ENCODE measurements around the gene RMRP. TPM values are rescaled to one million over a fixed set of nuclear protein-coding genes. Genes with fewer than 3 reads are reported as not detected.

RMRP gene
- total RNA-seq, 1 donor from 2014 or later = 14,337 TPM

GRCh38 chr9:35696520-35697215 is 38.8 kb upstream of the RMRP start:
- Mint-ChIP-seq H3K27ac (ENCODE audit: unreplicated experiment) (peak overlapping the region; percentile 49), H3K4me1 (ENCODE audit: unreplicated experiment) (peaks cover 5% of the 10 kb centered on the region), H3K36me3 (ENCODE audit: unreplicated experiment) (peaks cover 15% of the 10 kb centered on the region), H3K27me3 (ENCODE audit: unreplicated experiment) (no peaks in the 10 kb centered on the region), H3K9me3 (ENCODE audit: unreplicated experiment) (no peaks in the 10 kb centered on the region), H3K4me3 (ENCODE audit: unreplicated experiment) (no peak overlapping the region)
- TF ChIP-seq CTCF (IDR thresholded peaks at IDR 0.05) = peak; percentile 84
- DNase-seq (ENCODE audit: extremely low spot score, unreplicated experiment) = no peak

DNA sequence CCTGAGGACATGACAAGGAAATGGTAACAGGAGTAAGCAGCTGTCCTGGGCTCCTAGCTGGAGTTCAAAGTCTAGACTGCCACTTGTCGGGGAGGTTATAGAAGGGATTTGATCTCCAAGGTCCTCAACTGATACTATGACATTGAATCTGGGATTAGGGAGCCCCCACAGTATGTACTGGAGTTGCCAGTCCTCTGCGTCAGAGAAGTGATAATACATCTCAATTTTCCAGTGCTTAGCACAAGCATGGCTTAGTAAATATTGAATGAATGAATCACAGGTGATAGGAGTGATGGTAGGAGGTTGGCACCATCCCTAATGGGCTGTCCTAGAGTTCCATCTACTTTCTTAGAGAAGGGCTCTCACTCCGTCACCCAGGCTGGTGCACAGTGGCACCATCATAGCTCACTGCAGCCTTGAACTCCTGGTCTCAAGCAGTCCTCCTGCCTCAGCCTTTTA is 38.2 kb upstream of the RMRP start:
- Mint-ChIP-seq H3K36me3 (ENCODE audit: unreplicated experiment) (peaks cover 15% of the 10 kb centered on the region), H3K4me1 (ENCODE audit: unreplicated experiment) (peaks cover 11% of the 10 kb centered on the region), H3K9me3 (ENCODE audit: unreplicated experiment) (no peaks in the 10 kb centered on the region), H3K27me3 (ENCODE audit: unreplicated experiment) (no peaks in the 10 kb centered on the region), H3K4me3 (ENCODE audit: unreplicated experiment) (no peak overlapping the region), H3K27ac (ENCODE audit: unreplicated experiment) (peak overlapping the region; percentile 49)
- TF ChIP-seq CTCF (IDR thresholded peaks at IDR 0.05) = no peak
- no peak for DNase-seq (ENCODE audit: extremely low spot score, unreplicated experiment)

DNA sequence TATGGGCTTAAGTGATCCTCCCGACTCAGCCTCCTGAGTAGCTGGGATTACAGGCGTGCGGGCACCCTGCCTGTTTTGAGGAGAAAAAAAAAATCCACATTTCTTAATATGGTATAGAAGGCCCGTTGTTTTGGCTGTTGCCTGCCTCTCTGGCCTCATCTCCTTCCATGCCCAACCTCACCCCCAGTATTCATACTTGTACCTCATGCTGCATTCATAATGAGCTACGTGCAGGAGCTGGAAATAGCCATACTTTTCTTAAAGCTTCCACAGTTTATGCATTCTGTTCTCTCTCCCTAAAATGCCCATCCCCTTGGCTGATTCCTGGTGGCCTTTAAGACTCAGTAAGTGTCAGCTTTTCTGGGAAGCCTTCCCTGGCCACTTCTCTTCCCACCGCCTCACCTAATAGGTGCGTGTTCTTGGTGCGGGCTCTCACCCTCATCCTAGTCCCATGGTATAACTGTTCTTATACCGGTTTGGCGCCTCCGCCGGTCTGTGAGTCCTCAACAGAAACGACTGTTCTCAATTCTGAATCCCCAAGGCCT is 34.0 kb upstream of the RMRP start:
- TF ChIP-seq CTCF (IDR thresholded peaks at IDR 0.05) = no peak
- no peaks in the 10 kb centered on the region for H3K27me3 Mint-ChIP-seq (ENCODE audit: unreplicated experiment)
- no peak for DNase-seq (ENCODE audit: extremely low spot score, unreplicated experiment)
- H3K27ac Mint-ChIP-seq (ENCODE audit: unreplicated experiment) = peak overlapping the region; percentile 93
- H3K4me1 Mint-ChIP-seq (ENCODE audit: unreplicated experiment) = peaks cover 38% of the 10 kb centered on the region
- H3K9me3 Mint-ChIP-seq (ENCODE audit: unreplicated experiment) = no peaks in the 10 kb centered on the region
- H3K36me3 Mint-ChIP-seq (ENCODE audit: unreplicated experiment) = peaks cover 4% of the 10 kb centered on the region
- peak overlapping the region; percentile 82 for H3K4me3 Mint-ChIP-seq (ENCODE audit: unreplicated experiment)

DNA sequence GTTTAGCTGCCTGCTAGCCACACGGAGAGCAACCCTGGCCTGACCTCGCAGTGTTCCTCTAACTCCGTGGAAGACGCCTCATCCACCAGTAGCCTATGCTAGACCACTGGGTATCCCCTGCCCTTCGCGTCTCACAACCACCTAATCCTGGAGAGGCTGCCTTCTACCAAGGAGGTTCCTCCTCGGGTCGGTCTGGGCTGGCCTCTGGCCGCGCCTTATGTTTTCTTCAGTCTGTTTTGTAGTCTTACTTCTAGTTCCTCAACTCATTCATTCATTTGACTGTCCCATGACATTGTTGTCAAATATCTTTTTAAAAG is 33.5 kb upstream of the RMRP start:
- Mint-ChIP-seq H3K27ac (ENCODE audit: unreplicated experiment) (peak overlapping the region; percentile 93), H3K27me3 (ENCODE audit: unreplicated experiment) (no peaks in the 10 kb centered on the region), H3K4me1 (ENCODE audit: unreplicated experiment) (peaks cover 41% of the 10 kb centered on the region), H3K36me3 (ENCODE audit: unreplicated experiment) (peaks cover 1% of the 10 kb centered on the region), H3K4me3 (ENCODE audit: unreplicated experiment) (peak overlapping the region; percentile 82), H3K9me3 (ENCODE audit: unreplicated experiment) (no peaks in the 10 kb centered on the region)
- TF ChIP-seq CTCF (IDR thresholded peaks at IDR 0.05) = no peak
- no peak for DNase-seq (ENCODE audit: extremely low spot score, unreplicated experiment)

DNA sequence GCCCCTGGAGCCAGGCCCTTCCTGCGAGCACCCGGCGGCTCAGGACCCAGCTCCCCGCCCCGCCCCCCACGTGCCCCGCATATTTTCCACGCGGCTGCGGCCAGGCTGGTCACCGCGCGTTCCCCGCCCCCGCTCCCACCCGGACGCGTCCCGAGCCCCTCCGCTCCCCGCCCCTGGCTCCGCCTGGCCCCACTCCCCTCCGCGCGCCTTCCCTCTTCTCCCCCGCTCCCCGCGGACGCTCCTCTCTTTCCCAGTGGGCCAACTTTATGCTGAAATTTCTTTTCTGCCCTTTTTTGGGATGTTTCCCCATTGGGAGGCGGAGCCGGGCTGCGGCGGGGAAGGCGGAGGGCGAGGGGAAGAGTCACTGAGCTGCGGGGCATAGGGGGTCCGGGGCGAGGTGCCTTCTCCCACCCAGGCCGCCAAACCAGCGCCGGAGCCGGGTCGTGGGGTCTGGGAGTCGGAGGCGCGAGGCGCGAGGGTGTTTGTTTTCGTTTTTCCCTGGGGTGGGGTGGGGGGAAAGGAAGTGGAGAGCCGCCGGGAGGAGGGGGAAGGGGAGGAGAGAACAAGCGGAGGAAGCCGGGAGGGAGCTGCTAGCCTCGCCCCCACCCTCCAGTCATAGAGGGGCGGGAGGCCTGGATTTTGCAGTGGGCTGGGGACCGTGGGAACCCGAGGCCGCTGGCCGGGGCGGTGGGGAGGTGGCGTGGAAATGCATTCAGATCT is 33.0 kb upstream of the RMRP start:
- TF ChIP-seq CTCF (IDR thresholded peaks at IDR 0.05) = no peak
- Mint-ChIP-seq H3K9me3 (ENCODE audit: unreplicated experiment) (no peaks in the 10 kb centered on the region), H3K27ac (ENCODE audit: unreplicated experiment) (peak overlapping the region; percentile 93), H3K27me3 (ENCODE audit: unreplicated experiment) (no peaks in the 10 kb centered on the region), H3K4me1 (ENCODE audit: unreplicated experiment) (peaks cover 46% of the 10 kb centered on the region), H3K4me3 (ENCODE audit: unreplicated experiment) (peak overlapping the region; percentile 82), H3K36me3 (ENCODE audit: unreplicated experiment) (peaks cover 4% of the 10 kb centered on the region)
- DNase-seq (ENCODE audit: extremely low spot score, unreplicated experiment) = no peak
